ENCODE data around the gene GALNT4.

The GALNT4 gene

GRCh38 chr12:89479982-89480381, 44.6 kb downstream of the GALNT4 start:
- no peak overlapping the region for H2AFZ ChIP-seq (ENCODE audit: low read length)
- no peak overlapping the region for H3K9ac ChIP-seq (ENCODE audit: low read depth, low read length, poor library complexity)
- no peak overlapping the region for H3K23ac ChIP-seq (ENCODE audit: low read depth, low read length, poor library complexity)
- no peaks in the 10 kb centered on the region for H3K36me3 ChIP-seq (replicated peaks in 1 of 2; ENCODE audit: control insufficient read depth in 2 of 2, insufficient read depth in 2 of 2, low read length in 2 of 2)
- no peak overlapping the region for H2BK5ac ChIP-seq (ENCODE audit: low read length)
- no peaks in the 10 kb centered on the region for H3K79me1 ChIP-seq (ENCODE audit: low read depth, low read length)
- H2AK5ac ChIP-seq (ENCODE audit: low read depth, low read length): no peak overlapping the region
- H4K91ac ChIP-seq (ENCODE audit: low read depth, low read length, poor library complexity): no peak overlapping the region
- H3K4me1 ChIP-seq (ENCODE audit: control insufficient read depth in 2 of 2, insufficient read depth in 1 of 2, low read depth in 1 of 2, low read length in 2 of 2): no peaks in the 10 kb centered on the region
- H3K14ac ChIP-seq (ENCODE audit: low read length): no peak overlapping the region
- H3K4ac ChIP-seq (ENCODE audit: low read length): no peak overlapping the region
- no peak overlapping the region for H2BK15ac ChIP-seq (ENCODE audit: low read length)
- no peak overlapping the region for H3K27ac ChIP-seq (replicated peaks; ENCODE audit: low read length)
- no peaks in the 10 kb centered on the region for H3K27me3 ChIP-seq (ENCODE audit: control insufficient read depth in 3 of 3, insufficient read depth in 3 of 3, low read depth in 1 of 3, low read length in 3 of 3)
- WGBS, 2 donors (ENCODE audit: extremely low coverage in 2 of 2, insufficient read length in 2 of 2, insufficient replicate concordance in 1 of 2): no CpG with 5 or more reads among the region's 3 CpGs
- no peak for DNase-seq (ENCODE audit: low spot score)
- no peak overlapping the region for H3K18ac ChIP-seq (ENCODE audit: low read length)
- no peak overlapping the region for H4K8ac ChIP-seq (ENCODE audit: low read depth, low read length)
- no peaks in the 10 kb centered on the region for H3K9me3 ChIP-seq (replicated peaks in 1 of 2; ENCODE audit: control insufficient read depth in 2 of 2, insufficient read depth in 1 of 2, low read depth in 1 of 2, low read length in 2 of 2)
- H2BK12ac ChIP-seq (ENCODE audit: low read length): no peak overlapping the region
- H3K4me3 ChIP-seq (ENCODE audit: low read length in 2 of 2): no peak overlapping the region
- no peak overlapping the region for H3K4me2 ChIP-seq (ENCODE audit: insufficient read depth, low read length, poor library complexity, severe bottlenecking)
- no peak overlapping the region for H2BK120ac ChIP-seq (ENCODE audit: low read depth, low read length)

- Histone ChIP-seq H3K4me1 (ENCODE audit: control insufficient read depth in 2 of 2, insufficient read depth in 1 of 2, low read depth in 1 of 2, low read length in 2 of 2) (peaks cover 0 to under 1% of the 10 kb centered on the region in 2 donors), H2BK12ac (ENCODE audit: low read length) (no peak overlapping the region), H2BK15ac (ENCODE audit: low read length) (no peak overlapping the region), H2BK120ac (ENCODE audit: low read depth, low read length) (no peak overlapping the region), H3K9ac (ENCODE audit: low read depth, low read length, poor library complexity) (no peak overlapping the region), H3K4me2 (ENCODE audit: insufficient read depth, low read length, poor library complexity, severe bottlenecking) (no peak overlapping the region), H3K36me3 (replicated peaks in 1 of 2; ENCODE audit: control insufficient read depth in 2 of 2, insufficient read depth in 2 of 2, low read length in 2 of 2) (no peaks in the 10 kb centered on the region), H3K27me3 (ENCODE audit: control insufficient read depth in 3 of 3, insufficient read depth in 3 of 3, low read depth in 1 of 3, low read length in 3 of 3) (no peaks in the 10 kb centered on the region), H2BK5ac (ENCODE audit: low read length) (no peak overlapping the region), H3K14ac (ENCODE audit: low read length) (no peak overlapping the region), H2AK5ac (ENCODE audit: low read depth, low read length) (no peak overlapping the region), H4K8ac (ENCODE audit: low read depth, low read length) (no peak overlapping the region), H2AFZ (ENCODE audit: low read length) (no peak overlapping the region), H3K27ac (replicated peaks; ENCODE audit: low read length) (no peak overlapping the region), H3K79me1 (ENCODE audit: low read depth, low read length) (no peaks in the 10 kb centered on the region), H3K9me3 (replicated peaks in 1 of 2; ENCODE audit: control insufficient read depth in 2 of 2, insufficient read depth in 1 of 2, low read depth in 1 of 2, low read length in 2 of 2) (no peaks in the 10 kb centered on the region), H3K4ac (ENCODE audit: low read length) (no peak overlapping the region), H3K18ac (ENCODE audit: low read length) (no peak overlapping the region), H4K91ac (ENCODE audit: low read depth, low read length, poor library complexity) (no peak overlapping the region), H3K23ac (ENCODE audit: low read depth, low read length, poor library complexity) (no peak overlapping the region), H3K4me3 (ENCODE audit: low read length in 2 of 2) (no peak overlapping the region)
- WGBS, 2 donors (ENCODE audit: extremely low coverage in 2 of 2, insufficient read length in 2 of 2, insufficient replicate concordance in 1 of 2): no CpG with 5 or more reads among the region's 8 CpGs
- DNase-seq (ENCODE audit: low spot score): no peak
Observed at GRCh38 chr12:89477633-89478279, 46.8 kb downstream of the GALNT4 start.

GRCh38 chr12:89476904-89477595, 47.5 kb downstream of the GALNT4 start:
- no peaks in the 10 kb centered on the region for H3K27me3 ChIP-seq (ENCODE audit: control insufficient read depth in 3 of 3, insufficient read depth in 3 of 3, low read depth in 1 of 3, low read length in 3 of 3)
- H2AK5ac ChIP-seq (ENCODE audit: low read depth, low read length): no peak overlapping the region
- H2AFZ ChIP-seq (ENCODE audit: low read length): no peak overlapping the region
- H2BK15ac ChIP-seq (ENCODE audit: low read length): no peak overlapping the region
- WGBS, 2 donors (ENCODE audit: extremely low coverage in 2 of 2, insufficient read length in 2 of 2, insufficient replicate concordance in 1 of 2): no CpG with 5 or more reads among the region's 4 CpGs
- H4K8ac ChIP-seq (ENCODE audit: low read depth, low read length): no peak overlapping the region
- H3K4me2 ChIP-seq (ENCODE audit: insufficient read depth, low read length, poor library complexity, severe bottlenecking): no peak overlapping the region
- H3K18ac ChIP-seq (ENCODE audit: low read length): no peak overlapping the region
- H3K9ac ChIP-seq (ENCODE audit: low read depth, low read length, poor library complexity): no peak overlapping the region
- no peak overlapping the region for H3K23ac ChIP-seq (ENCODE audit: low read depth, low read length, poor library complexity)
- no peak overlapping the region for H3K4me3 ChIP-seq (ENCODE audit: low read length in 2 of 2)
- no peak overlapping the region for H2BK120ac ChIP-seq (ENCODE audit: low read depth, low read length)
- H4K91ac ChIP-seq (ENCODE audit: low read depth, low read length, poor library complexity): no peak overlapping the region
- H3K4ac ChIP-seq (ENCODE audit: low read length): no peak overlapping the region
- no peak for DNase-seq (ENCODE audit: low spot score)
- no peak overlapping the region for H2BK12ac ChIP-seq (ENCODE audit: low read length)
- no peaks in the 10 kb centered on the region for H3K36me3 ChIP-seq (replicated peaks in 1 of 2; ENCODE audit: control insufficient read depth in 2 of 2, insufficient read depth in 2 of 2, low read length in 2 of 2)
- no peak overlapping the region for H3K27ac ChIP-seq (replicated peaks; ENCODE audit: low read length)
- no peaks in the 10 kb centered on the region for H3K9me3 ChIP-seq (replicated peaks in 1 of 2; ENCODE audit: control insufficient read depth in 2 of 2, insufficient read depth in 1 of 2, low read depth in 1 of 2, low read length in 2 of 2)
- no peak overlapping the region for H3K14ac ChIP-seq (ENCODE audit: low read length)
- peaks cover 0 to 4% of the 10 kb centered on the region in 2 donors for H3K4me1 ChIP-seq (ENCODE audit: control insufficient read depth in 2 of 2, insufficient read depth in 1 of 2, low read depth in 1 of 2, low read length in 2 of 2)
- H2BK5ac ChIP-seq (ENCODE audit: low read length): no peak overlapping the region
- no peaks in the 10 kb centered on the region for H3K79me1 ChIP-seq (ENCODE audit: low read depth, low read length)

GRCh38 chr12:89476232-89476631, 48.4 kb downstream of the GALNT4 start:
- Histone ChIP-seq H3K4ac (ENCODE audit: low read length) (no peak overlapping the region), H2BK5ac (ENCODE audit: low read length) (no peak overlapping the region), H3K4me1 (ENCODE audit: control insufficient read depth in 2 of 2, insufficient read depth in 1 of 2, low read depth in 1 of 2, low read length in 2 of 2) (peaks cover 0 to 4% of the 10 kb centered on the region in 2 donors), H2AFZ (ENCODE audit: low read length) (no peak overlapping the region), H4K8ac (ENCODE audit: low read depth, low read length) (no peak overlapping the region), H3K14ac (ENCODE audit: low read length) (no peak overlapping the region), H3K9ac (ENCODE audit: low read depth, low read length, poor library complexity) (no peak overlapping the region), H3K36me3 (replicated peaks in 1 of 2; ENCODE audit: control insufficient read depth in 2 of 2, insufficient read depth in 2 of 2, low read length in 2 of 2) (no peaks in the 10 kb centered on the region), H3K27ac (replicated peaks; ENCODE audit: low read length) (no peak overlapping the region), H3K4me2 (ENCODE audit: insufficient read depth, low read length, poor library complexity, severe bottlenecking) (no peak overlapping the region), H4K91ac (ENCODE audit: low read depth, low read length, poor library complexity) (no peak overlapping the region), H3K79me1 (ENCODE audit: low read depth, low read length) (no peaks in the 10 kb centered on the region), H3K4me3 (ENCODE audit: low read length in 2 of 2) (no peak overlapping the region), H2AK5ac (ENCODE audit: low read depth, low read length) (no peak overlapping the region), H3K27me3 (ENCODE audit: control insufficient read depth in 3 of 3, insufficient read depth in 3 of 3, low read depth in 1 of 3, low read length in 3 of 3) (no peaks in the 10 kb centered on the region), H2BK15ac (ENCODE audit: low read length) (no peak overlapping the region), H2BK120ac (ENCODE audit: low read depth, low read length) (no peak overlapping the region), H3K23ac (ENCODE audit: low read depth, low read length, poor library complexity) (no peak overlapping the region), H3K18ac (ENCODE audit: low read length) (no peak overlapping the region), H3K9me3 (replicated peaks in 1 of 2; ENCODE audit: control insufficient read depth in 2 of 2, insufficient read depth in 1 of 2, low read depth in 1 of 2, low read length in 2 of 2) (no peaks in the 10 kb centered on the region), H2BK12ac (ENCODE audit: low read length) (no peak overlapping the region)
- WGBS, 2 donors (ENCODE audit: extremely low coverage in 2 of 2, insufficient read length in 2 of 2, insufficient replicate concordance in 1 of 2): no CpG with 5 or more reads among the region's 3 CpGs
- DNase-seq (ENCODE audit: low spot score): no peak

Measured in neuronal stem cell (in vitro differentiated cells).